Measurements from ENCODE around the gene ADRM1. TPM values are rescaled to one million over a fixed set of nuclear protein-coding genes. Genes with fewer than 3 reads are reported as not detected.
A peak's percentile ranks its signal among the peaks of the same experiment; 100 is the strongest.

ADRM1 gene
- total and polyA plus RNA-seq, 8 donors: 30.0 to 96.9 (median 43.5) TPM

GRCh38 chr20:62316331-62317166 lies 13.8 kb downstream of the ADRM1 start:
- H3K36me3 ChIP-seq: peaks cover 0 to 83% of the 10 kb centered on the region in 2 donors
- H3K27ac ChIP-seq: no peak overlapping the region
- no peak for DNase-seq
- intact Hi-C loops (cut with DNase I): no loop called here
- no peak overlapping the region for H3K4me3 ChIP-seq
- ATAC-seq: no peak
- no peaks in the 10 kb centered on the region for H3K4me1 ChIP-seq
- H3K9me3 ChIP-seq: no peaks in the 10 kb centered on the region
- TF ChIP-seq CTCF (IDR thresholded peaks at IDR 0.05): no peak
- no peaks in the 10 kb centered on the region for H3K27me3 ChIP-seq

GRCh38 chr20:62317167-62317655 lies 14.4 kb downstream of the ADRM1 start:
- intact Hi-C loops (cut with DNase I): no loop called here
- H3K27me3 ChIP-seq: no peaks in the 10 kb centered on the region
- no peaks in the 10 kb centered on the region for H3K9me3 ChIP-seq
- ATAC-seq (no peak), DNase-seq (no peak)
- no peak overlapping the region for H3K27ac ChIP-seq
- no peaks in the 10 kb centered on the region for H3K4me1 ChIP-seq
- TF ChIP-seq CTCF (IDR thresholded peaks at IDR 0.05): no peak
- H3K4me3 ChIP-seq: no peak overlapping the region
- H3K36me3 ChIP-seq: peaks cover 0 to 82% of the 10 kb centered on the region in 2 donors

GRCh38 chr20:62318400-62319345 lies 15.9 kb downstream of the ADRM1 start:
- ATAC-seq (no peak), DNase-seq (peak in 1 of 4 donors; percentile 70)
- TF ChIP-seq CTCF (IDR thresholded peaks at IDR 0.05): no peak
- peaks cover 0 to 80% of the 10 kb centered on the region in 2 donors for H3K36me3 ChIP-seq
- no peak overlapping the region for H3K27ac ChIP-seq
- no peaks in the 10 kb centered on the region for H3K27me3 ChIP-seq
- no peak overlapping the region for H3K4me3 ChIP-seq
- H3K4me1 ChIP-seq: no peaks in the 10 kb centered on the region
- intact Hi-C loops (cut with DNase I): no loop called here
- H3K9me3 ChIP-seq: no peaks in the 10 kb centered on the region

GRCh38 chr20:62319346-62319909 lies 16.6 kb downstream of the ADRM1 start:
- Histone ChIP-seq H3K36me3 (peaks cover 0 to 83% of the 10 kb centered on the region in 2 donors), H3K27me3 (no peaks in the 10 kb centered on the region), H3K27ac (no peak overlapping the region), H3K4me1 (no peaks in the 10 kb centered on the region), H3K4me3 (no peak overlapping the region), H3K9me3 (no peaks in the 10 kb centered on the region)
- DNase-seq (peak in 1 of 4 donors; percentile 76), ATAC-seq (no peak)
- TF ChIP-seq CTCF (IDR thresholded peaks at IDR 0.05): no peak
- intact Hi-C loops (cut with DNase I): no loop called here

Data from left lung (tissue), 10 donors.